HCT116 (cell line): ENCODE data around the gene BMP7. TPM values are rescaled to one million over a fixed set of nuclear protein-coding genes. Genes with fewer than 3 reads are reported as not detected.

Experiments used
- ATAC-seq: fragments of 200-7000 bp; cut with Tn5 transposase; 2 replicates; pipeline ENCODE4 v1.9.1; 2020; ENCODE audit warnings: mild to moderate bottlenecking, moderate library complexity
- BruUV-seq: library from RNA; stranded (reverse); fragments of 400-500 nt; replicated peaks from 2 replicates; lab custom pipeline; 2021; lab: Mats Ljungman, UMichigan
- CTCF ChIA-PET: fragments of 300-600 bp; sonication (Branson Sonifier 250); formaldehyde crosslinking; loops from one replicate; lab custom pipeline; 2021; ENCODE audit warnings: antibody characterized with exemption; lab: Charles Lee
- POLR2A ChIA-PET: fragments of 300-600, 350-600 bp; sonication (Branson Sonifier 250); formaldehyde crosslinking; loops from one replicate; lab custom pipeline; 2021; ENCODE audit warnings: antibody characterized with exemption; lab: Charles Lee
- RAD21 ChIA-PET, 2 experiments: fragments of 300-600 bp; sonication (Branson Sonifier 250); formaldehyde crosslinking; loops; one replicate each; lab custom pipeline; 2023; ENCODE audit warnings: low total read pairs in 2 of 2; ENCODE audit not compliant: uncharacterized antibody in 2 of 2, unreplicated experiment in 2 of 2, low non-redundant PET in 1 of 2; lab: Charles Lee
- DNase-seq: peaks from one replicate; pipeline ENCODE4 v3.0.0-alpha.2; 2010; ENCODE audit warnings: low read depth, low spot score
- H2AFZ ChIP-seq: fragments of 200-600 bp; shearing (Covaris generic), sonication (generic); 2 replicates; pipeline ENCODE4 v1.6.1; 2017; ENCODE audit warnings: low read depth, mixed run types, mixed read lengths, antibody characterized with exemption, low read length; ENCODE audit not compliant: poor library complexity, severe bottlenecking
- H3K27ac ChIP-seq: 2 replicates; pipeline ENCODE4 v1.5.1; 2012; ENCODE audit warnings: low read depth, low read length
- H3K27me3 ChIP-seq: fragments of 200-600 bp; sonication (generic); 2 replicates; pipeline ENCODE4 v1.6.1; 2016; ENCODE audit warnings: mixed run types, low read length, mixed read lengths; ENCODE audit not compliant: insufficient read depth
- H3K36me3 ChIP-seq, 2 experiments: fragments of 200-500 bp in 1 of 2; fragments of 200-600 bp in 1 of 2; sonication (Bioruptor generic) in 1 of 2; sonication (generic) in 1 of 2; 2 replicates each; pipeline versions ENCODE4 v1.5.1 to v1.6.1; 2014 to 2016; ENCODE audit warnings: low read length in 2 of 2, inconsistent platforms in 1 of 2, mixed read lengths in 1 of 2, mixed run types in 1 of 2; ENCODE audit not compliant: insufficient read depth in 2 of 2, control insufficient read depth in 1 of 2
- H3K4me1 ChIP-seq, 2 experiments: fragments of 200-600 bp in 1 of 2; sonication (generic) in 1 of 2; 2 replicates each; pipeline versions ENCODE4 v1.5.1 to v1.6.1; 2012 to 2017; ENCODE audit warnings: low read length in 2 of 2, inconsistent platforms in 1 of 2, mild to moderate bottlenecking in 1 of 2, mixed read lengths in 1 of 2, mixed run types in 1 of 2, moderate library complexity in 1 of 2; ENCODE audit not compliant: insufficient read depth in 2 of 2, control insufficient read depth in 1 of 2
- H3K4me2 ChIP-seq: fragments of 200-600 bp; sonication (generic); 2 replicates; pipeline ENCODE4 v1.6.1; 2017; ENCODE audit warnings: mixed run types, low read length, mixed read lengths
- H3K4me3 ChIP-seq, 2 experiments: fragments of 200-600 bp in 1 of 2; sonication (generic) in 1 of 2; replicated peaks in 1 of 2; 2 replicates each; pipeline ENCODE4 v1.5.1; 2011 to 2016; ENCODE audit warnings: low read length in 2 of 2, control low read depth in 1 of 2, low read depth in 1 of 2, mild to moderate bottlenecking in 1 of 2, mixed read lengths in 1 of 2, mixed run types in 1 of 2
- H3K79me2 ChIP-seq: fragments of 200-600 bp; sonication (generic); 2 replicates; pipeline ENCODE4 v1.6.1; 2017; ENCODE audit warnings: mild to moderate bottlenecking, mixed run types, low read length, moderate library complexity, mixed read lengths; ENCODE audit not compliant: insufficient read depth
- H3K9ac ChIP-seq: fragments of 200-600 bp; sonication (generic); 2 replicates; pipeline ENCODE4 v1.6.1; 2016; ENCODE audit warnings: low read length, mixed read lengths
- H3K9me2 ChIP-seq: fragments of 200-600 bp; sonication (generic), shearing (Covaris generic); 2 replicates; pipeline ENCODE4 v1.6.1; 2017; ENCODE audit warnings: mixed run types, mild to moderate bottlenecking, moderate library complexity; ENCODE audit not compliant: insufficient read depth
- H3K9me3 ChIP-seq, 2 experiments: fragments of 200-500 bp in 1 of 2; fragments of 200-600 bp in 1 of 2; sonication (Bioruptor generic) in 1 of 2; sonication (generic) in 1 of 2; 2 replicates each; pipeline ENCODE4 v1.6.1; 2014 to 2017; ENCODE audit warnings: low read length in 2 of 2, mixed read lengths in 2 of 2, inconsistent platforms in 1 of 2, low read depth in 1 of 2, mild to moderate bottlenecking in 1 of 2, mixed run types in 1 of 2, moderate library complexity in 1 of 2; ENCODE audit not compliant: control insufficient read depth in 1 of 2, insufficient read depth in 1 of 2
- H4K20me1 ChIP-seq: fragments of 200-600 bp; sonication (generic), shearing (Covaris generic); 2 replicates; pipeline ENCODE4 v1.6.1; 2017; ENCODE audit warnings: mixed run types, mild to moderate bottlenecking, moderate library complexity; ENCODE audit not compliant: insufficient read depth
- CTCF ChIP-seq, 3 experiments: fragments of 200-600 bp in 1 of 3; sonication (generic) in 1 of 3; IDR thresholded peaks in 2 of 3; conservative IDR thresholded peaks in 1 of 3; 2 replicates each; pipeline ENCODE4 v1.5.1; 2012 to 2017; ENCODE audit warnings: low read depth in 2 of 3, low read length in 2 of 3, antibody characterized with exemption in 1 of 3, borderline replicate concordance in 1 of 3, control low read depth in 1 of 3, mild to moderate bottlenecking in 1 of 3, mixed read lengths in 1 of 3, mixed run types in 1 of 3, moderate library complexity in 1 of 3; ENCODE audit not compliant: insufficient read depth in 1 of 3
- ELF1 ChIP-seq: IDR thresholded peaks from 2 replicates; pipeline ENCODE4 v1.6.1; 2012; ENCODE audit warnings: low read depth, borderline replicate concordance
- FOSL1 ChIP-seq: IDR thresholded peaks from 2 replicates; pipeline ENCODE4 v1.6.1; 2012; ENCODE audit warnings: low read depth
- POLR2AphosphoS5 ChIP-seq: IDR thresholded peaks from 2 replicates; pipeline ENCODE4 v1.6.1; 2011; ENCODE audit warnings: mild to moderate bottlenecking, low read depth, low read length, moderate library complexity
- SIN3A ChIP-seq: IDR thresholded peaks from 2 replicates; pipeline ENCODE4 v1.6.1; 2012; ENCODE audit warnings: low read depth
- ZBTB33 ChIP-seq: IDR thresholded peaks from 2 replicates; pipeline ENCODE4 v1.6.1; 2011; ENCODE audit warnings: mild to moderate bottlenecking, low read length, moderate library complexity; ENCODE audit not compliant: insufficient replicate concordance; ENCODE audit errors: extremely low read depth
- ZFX ChIP-seq: fragments of 450-650 bp; IDR thresholded peaks from 2 replicates; pipeline ENCODE4 v1.6.1; 2017
- ZNF274 ChIP-seq: fragments of 200-500 bp; sonication (Bioruptor generic); IDR thresholded peaks from 2 replicates; pipeline ENCODE4 v1.6.1; 2014; ENCODE audit warnings: mild to moderate bottlenecking, low read depth, low read length, inconsistent platforms
- intact Hi-C: fragments of 100-400 bp; cut with micrococcal nuclease; formaldehyde crosslinking; loops from 2 replicates; pipeline ENCODE4 v1.10.0; 2022
- total RNA-seq: library from RNA; stranded (reverse); gene quantifications from one replicate; pipeline ENCODE4 v1.2.1, GENCODE V29; 2021; ENCODE audit not compliant: unreplicated experiment

Gene BMP7
- total RNA-seq, 1 experiment from 2014 or later, result 7.0 TPM

GRCh38 chr20:57197352-57198131 lies 68.9 kb downstream of the BMP7 start (continued):
- no peak for TF ChIP-seq ZBTB33
- TF ChIP-seq CTCF (IDR thresholded peaks at IDR 0.05 in 2 of 3, conservative IDR thresholded peaks at IDR 0.05 in 1 of 3; ENCODE audit: borderline replicate concordance in 1 of 3, insufficient read depth in 1 of 3, low read depth in 2 of 3, low read length in 2 of 3), result no peak
- TF ChIP-seq POLR2AphosphoS5, result no peak
- TF ChIP-seq ZFX, result no peak

GRCh38 chr20:57195469-57196100 lies 70.9 kb downstream of the BMP7 start:
- intact Hi-C loops, result no loop called here
- H3K79me2 ChIP-seq, result no peaks in the 10 kb centered on the region
- ChIA-PET RAD21 (no interaction called here), POLR2A (no interaction called here), CTCF (no interaction called here)
- ATAC-seq, result no peak
- H2AFZ ChIP-seq, result no peak overlapping the region
- no peaks in the 10 kb centered on the region for H4K20me1 ChIP-seq
- H3K36me3 ChIP-seq, result no peaks in the 10 kb centered on the region
- no peak overlapping the region for H3K4me3 ChIP-seq
- TF ChIP-seq FOSL1 (no peak), ELF1 (no peak), POLR2AphosphoS5 (no peak), ZNF274 (no peak), SIN3A (no peak)
- H3K4me2 ChIP-seq, result no peak overlapping the region
- H3K27ac ChIP-seq, result no peak overlapping the region
- no peak overlapping the region for H3K9ac ChIP-seq
- peaks cover 0 to 11% of the 10 kb centered on the region in 2 experiments; a peak in 2 of 4 replicates for H3K4me1 ChIP-seq
- no peak for DNase-seq
- H3K27me3 ChIP-seq, result no peaks in the 10 kb centered on the region
- H3K9me2 ChIP-seq, result no peaks in the 10 kb centered on the region
- H3K9me3 ChIP-seq, result no peaks in the 10 kb centered on the region
- BruUV-seq, result no TSS peak
